Measurements from ENCODE around the gene UNC13B. TPM values are rescaled to one million over a fixed set of nuclear protein-coding genes. Genes with fewer than 3 reads are reported as not detected.

UNC13B gene
- total and polyA plus RNA-seq, 2 experiments from 2014 or later = 8.7 to 52.1 TPM

DNA sequence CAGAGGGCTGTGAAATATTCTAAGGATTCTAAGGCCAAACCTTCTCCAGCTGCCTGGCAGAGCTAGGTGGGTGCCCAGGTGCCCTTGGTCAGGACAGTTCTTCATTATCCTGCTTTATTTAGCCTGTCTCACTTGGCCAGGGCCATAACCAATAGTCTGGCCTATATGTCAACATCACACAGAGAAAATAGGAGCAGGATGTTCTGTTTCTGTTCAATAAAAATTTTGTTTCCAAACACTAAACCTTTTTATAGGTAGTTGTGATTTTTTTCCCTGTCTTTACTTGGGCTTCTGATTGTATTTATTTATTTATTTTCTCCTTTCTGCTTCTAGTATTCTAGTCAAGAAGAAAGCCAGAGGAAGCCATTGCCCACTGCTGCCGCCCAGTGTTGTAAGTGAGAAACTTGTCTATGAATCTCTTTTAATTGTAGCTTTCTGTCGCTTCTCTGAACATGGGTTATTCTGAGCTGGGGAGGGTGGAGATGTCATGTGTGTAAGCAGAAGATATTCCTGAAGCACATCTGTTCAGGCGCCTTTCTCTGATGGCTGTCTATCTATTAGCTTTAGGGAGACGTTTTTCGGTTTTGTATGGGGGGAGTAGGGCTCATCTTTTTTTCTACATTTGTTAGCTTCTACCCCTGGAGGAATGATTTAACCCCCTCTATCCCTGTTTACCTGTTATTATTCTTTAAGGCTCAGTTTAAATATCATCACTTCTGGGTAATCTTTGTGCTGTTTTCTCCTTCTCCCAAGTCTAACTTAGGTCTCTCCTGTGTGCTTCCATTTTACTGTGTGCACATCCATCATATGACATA, 97.1 kb downstream of the UNC13B start:
- no peaks in the 10 kb centered on the region for H4K20me1 ChIP-seq (replicated peaks; ENCODE audit: insufficient read depth)
- no peaks in the 10 kb centered on the region for H3K9me2 ChIP-seq (ENCODE audit: insufficient read depth)
- H3K4me1 ChIP-seq (ENCODE audit: insufficient read depth) = no peaks in the 10 kb centered on the region
- Mint-ChIP-seq H3K9me3 (no peaks in the 10 kb centered on the region), H3K4me1 (peaks cover 8% of the 10 kb centered on the region), H3K27me3 (ENCODE audit: insufficient read depth, low read depth, poor library complexity) (peaks cover 2% of the 10 kb centered on the region), H3K4me3 (no peak overlapping the region), H3K36me3 (ENCODE audit: low read depth) (no peaks in the 10 kb centered on the region), H3K27ac (no peak overlapping the region)
- no peak overlapping the region for H3K4me2 ChIP-seq
- no peaks in the 10 kb centered on the region for H3K79me2 ChIP-seq (replicated peaks; ENCODE audit: insufficient read depth)
- 0 out of 2 replicates have a peak overlapping the region, but pooled peaks have one; percentile 5 for H3K27ac ChIP-seq (ENCODE audit: low read depth)
- no peaks in the 10 kb centered on the region for H3K27me3 ChIP-seq (ENCODE audit: insufficient read depth)
- ATAC-seq (peak; percentile 78), DNase-seq (ENCODE audit: low spot score) (peak; percentile 87)
- no peak overlapping the region for H2AFZ ChIP-seq
- no peak overlapping the region for H3K4me3 ChIP-seq
- no peaks in the 10 kb centered on the region for H3K36me3 ChIP-seq (ENCODE audit: insufficient read depth)
- TF ChIP-seq POLR2AphosphoS5 (IDR thresholded peaks at IDR 0.05; ENCODE audit: low read depth) (no peak), EZH2 (IDR thresholded peaks at IDR 0.05; ENCODE audit: low read depth, unreplicated experiment) (no peak), ETS1 (IDR thresholded peaks at IDR 0.05) (no peak), STAT1 (IDR thresholded peaks at IDR 0.05; ENCODE audit: unreplicated experiment) (no peak), NANOG (IDR thresholded peaks at IDR 0.05; ENCODE audit: borderline replicate concordance) (no peak), ZNF331 (CRISPR knock-in tag; IDR thresholded peaks at IDR 0.05; ENCODE audit: low read depth) (no peak), ZNF114 (CRISPR knock-in tag; IDR thresholded peaks at IDR 0.05) (no peak)
- TF ChIP-seq, protein P1, sequence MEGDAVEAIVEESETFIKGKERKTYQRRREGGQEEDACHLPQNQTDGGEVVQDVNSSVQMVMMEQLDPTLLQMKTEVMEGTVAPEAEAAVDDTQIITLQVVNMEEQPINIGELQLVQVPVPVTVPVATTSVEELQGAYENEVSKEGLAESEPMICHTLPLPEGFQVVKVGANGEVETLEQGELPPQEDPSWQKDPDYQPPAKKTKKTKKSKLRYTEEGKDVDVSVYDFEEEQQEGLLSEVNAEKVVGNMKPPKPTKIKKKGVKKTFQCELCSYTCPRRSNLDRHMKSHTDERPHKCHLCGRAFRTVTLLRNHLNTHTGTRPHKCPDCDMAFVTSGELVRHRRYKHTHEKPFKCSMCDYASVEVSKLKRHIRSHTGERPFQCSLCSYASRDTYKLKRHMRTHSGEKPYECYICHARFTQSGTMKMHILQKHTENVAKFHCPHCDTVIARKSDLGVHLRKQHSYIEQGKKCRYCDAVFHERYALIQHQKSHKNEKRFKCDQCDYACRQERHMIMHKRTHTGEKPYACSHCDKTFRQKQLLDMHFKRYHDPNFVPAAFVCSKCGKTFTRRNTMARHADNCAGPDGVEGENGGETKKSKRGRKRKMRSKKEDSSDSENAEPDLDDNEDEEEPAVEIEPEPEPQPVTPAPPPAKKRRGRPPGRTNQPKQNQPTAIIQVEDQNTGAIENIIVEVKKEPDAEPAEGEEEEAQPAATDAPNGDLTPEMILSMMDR (conservative IDR thresholded peaks at IDR 0.05; ENCODE audit: low read depth in 2 of 2) = peak; percentile 76 to 79
- H3F3A ChIP-seq (replicated peaks; ENCODE audit: low read depth) = no peaks in the 10 kb centered on the region

DNA sequence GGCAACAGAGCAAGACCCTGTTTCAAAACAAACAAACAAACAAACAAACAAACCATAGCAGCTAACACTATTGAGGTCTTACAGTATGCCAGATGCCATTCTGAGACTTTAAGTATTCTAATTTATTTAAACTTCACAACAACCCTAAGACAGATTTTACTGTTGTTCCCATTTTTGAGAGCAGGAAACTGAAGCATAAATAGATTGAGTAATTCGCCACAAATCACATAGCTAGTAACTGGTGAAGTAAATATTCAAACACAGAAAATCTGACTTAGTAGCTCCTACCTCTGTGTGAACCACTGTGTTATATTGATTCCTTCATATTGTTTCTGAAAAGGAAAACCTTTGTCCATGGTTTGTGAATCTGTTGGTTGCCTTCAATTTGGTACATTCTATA, 98.4 kb downstream of the UNC13B start:
- Histone ChIP-seq H3F3A (replicated peaks; ENCODE audit: low read depth) (no peaks in the 10 kb centered on the region), H3K4me3 (no peak overlapping the region), H3K36me3 (ENCODE audit: insufficient read depth) (no peaks in the 10 kb centered on the region), H2AFZ (no peak overlapping the region), H3K9me2 (ENCODE audit: insufficient read depth) (0 out of 2 replicates have a peak, but pooled peaks cover 2% of the 10 kb centered on the region), H3K4me1 (ENCODE audit: insufficient read depth) (no peaks in the 10 kb centered on the region), H3K79me2 (replicated peaks; ENCODE audit: insufficient read depth) (no peaks in the 10 kb centered on the region), H3K4me2 (no peak overlapping the region), H4K20me1 (replicated peaks; ENCODE audit: insufficient read depth) (no peaks in the 10 kb centered on the region), H3K27ac (ENCODE audit: low read depth) (no peak overlapping the region), H3K27me3 (ENCODE audit: insufficient read depth) (no peaks in the 10 kb centered on the region)
- ATAC-seq (no peak), DNase-seq (ENCODE audit: low spot score) (no peak)
- Mint-ChIP-seq H3K36me3 (ENCODE audit: low read depth) (no peaks in the 10 kb centered on the region), H3K9me3 (no peaks in the 10 kb centered on the region), H3K27me3 (ENCODE audit: insufficient read depth, low read depth, poor library complexity) (peaks cover 2% of the 10 kb centered on the region), H3K27ac (no peak overlapping the region), H3K4me1 (peaks cover 5% of the 10 kb centered on the region), H3K4me3 (no peak overlapping the region)
- TF ChIP-seq, protein P2, sequence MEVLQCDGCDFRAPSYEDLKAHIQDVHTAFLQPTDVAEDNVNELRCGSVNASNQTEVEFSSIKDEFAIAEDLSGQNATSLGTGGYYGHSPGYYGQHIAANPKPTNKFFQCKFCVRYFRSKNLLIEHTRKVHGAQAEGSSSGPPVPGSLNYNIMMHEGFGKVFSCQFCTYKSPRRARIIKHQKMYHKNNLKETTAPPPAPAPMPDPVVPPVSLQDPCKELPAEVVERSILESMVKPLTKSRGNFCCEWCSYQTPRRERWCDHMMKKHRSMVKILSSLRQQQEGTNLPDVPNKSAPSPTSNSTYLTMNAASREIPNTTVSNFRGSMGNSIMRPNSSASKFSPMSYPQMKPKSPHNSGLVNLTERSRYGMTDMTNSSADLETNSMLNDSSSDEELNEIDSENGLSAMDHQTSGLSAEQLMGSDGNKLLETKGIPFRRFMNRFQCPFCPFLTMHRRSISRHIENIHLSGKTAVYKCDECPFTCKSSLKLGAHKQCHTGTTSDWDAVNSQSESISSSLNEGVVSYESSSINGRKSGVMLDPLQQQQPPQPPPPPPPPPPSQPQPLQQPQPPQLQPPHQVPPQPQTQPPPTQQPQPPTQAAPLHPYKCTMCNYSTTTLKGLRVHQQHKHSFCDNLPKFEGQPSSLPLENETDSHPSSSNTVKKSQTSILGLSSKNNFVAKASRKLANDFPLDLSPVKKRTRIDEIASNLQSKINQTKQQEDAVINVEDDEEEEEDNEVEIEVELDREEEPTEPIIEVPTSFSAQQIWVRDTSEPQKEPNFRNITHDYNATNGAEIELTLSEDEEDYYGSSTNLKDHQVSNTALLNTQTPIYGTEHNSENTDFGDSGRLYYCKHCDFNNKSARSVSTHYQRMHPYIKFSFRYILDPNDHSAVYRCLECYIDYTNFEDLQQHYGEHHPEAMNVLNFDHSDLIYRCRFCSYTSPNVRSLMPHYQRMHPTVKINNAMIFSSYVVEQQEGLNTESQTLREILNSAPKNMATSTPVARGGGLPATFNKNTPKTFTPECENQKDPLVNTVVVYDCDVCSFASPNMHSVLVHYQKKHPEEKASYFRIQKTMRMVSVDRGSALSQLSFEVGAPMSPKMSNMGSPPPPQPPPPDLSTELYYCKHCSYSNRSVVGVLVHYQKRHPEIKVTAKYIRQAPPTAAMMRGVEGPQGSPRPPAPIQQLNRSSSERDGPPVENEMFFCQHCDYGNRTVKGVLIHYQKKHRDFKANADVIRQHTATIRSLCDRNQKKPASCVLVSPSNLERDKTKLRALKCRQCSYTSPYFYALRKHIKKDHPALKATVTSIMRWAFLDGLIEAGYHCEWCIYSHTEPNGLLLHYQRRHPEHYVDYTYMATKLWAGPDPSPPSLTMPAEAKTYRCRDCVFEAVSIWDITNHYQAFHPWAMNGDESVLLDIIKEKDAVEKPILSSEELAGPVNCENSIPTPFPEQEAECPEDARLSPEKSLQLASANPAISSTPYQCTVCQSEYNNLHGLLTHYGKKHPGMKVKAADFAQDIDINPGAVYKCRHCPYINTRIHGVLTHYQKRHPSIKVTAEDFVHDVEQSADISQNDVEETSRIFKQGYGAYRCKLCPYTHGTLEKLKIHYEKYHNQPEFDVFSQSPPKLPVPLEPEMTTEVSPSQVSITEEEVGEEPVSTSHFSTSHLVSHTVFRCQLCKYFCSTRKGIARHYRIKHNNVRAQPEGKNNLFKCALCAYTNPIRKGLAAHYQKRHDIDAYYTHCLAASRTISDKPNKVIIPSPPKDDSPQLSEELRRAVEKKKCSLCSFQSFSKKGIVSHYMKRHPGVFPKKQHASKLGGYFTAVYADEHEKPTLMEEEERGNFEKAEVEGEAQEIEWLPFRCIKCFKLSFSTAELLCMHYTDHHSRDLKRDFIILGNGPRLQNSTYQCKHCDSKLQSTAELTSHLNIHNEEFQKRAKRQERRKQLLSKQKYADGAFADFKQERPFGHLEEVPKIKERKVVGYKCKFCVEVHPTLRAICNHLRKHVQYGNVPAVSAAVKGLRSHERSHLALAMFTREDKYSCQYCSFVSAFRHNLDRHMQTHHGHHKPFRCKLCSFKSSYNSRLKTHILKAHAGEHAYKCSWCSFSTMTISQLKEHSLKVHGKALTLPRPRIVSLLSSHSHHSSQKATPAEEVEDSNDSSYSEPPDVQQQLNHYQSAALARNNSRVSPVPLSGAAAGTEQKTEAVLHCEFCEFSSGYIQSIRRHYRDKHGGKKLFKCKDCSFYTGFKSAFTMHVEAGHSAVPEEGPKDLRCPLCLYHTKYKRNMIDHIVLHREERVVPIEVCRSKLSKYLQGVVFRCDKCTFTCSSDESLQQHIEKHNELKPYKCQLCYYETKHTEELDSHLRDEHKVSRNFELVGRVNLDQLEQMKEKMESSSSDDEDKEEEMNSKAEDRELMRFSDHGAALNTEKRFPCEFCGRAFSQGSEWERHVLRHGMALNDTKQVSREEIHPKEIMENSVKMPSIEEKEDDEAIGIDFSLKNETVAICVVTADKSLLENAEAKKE (CRISPR knock-in tag; IDR thresholded peaks at IDR 0.05) = no peak
- TF ChIP-seq NANOG (IDR thresholded peaks at IDR 0.05; ENCODE audit: borderline replicate concordance) (no peak), EZH2 (IDR thresholded peaks at IDR 0.05; ENCODE audit: low read depth, unreplicated experiment) (no peak), EZH2phosphoT487 (IDR thresholded peaks at IDR 0.05; ENCODE audit: unreplicated experiment) (no peak), CREB1 (CRISPR knock-in tag; IDR thresholded peaks at IDR 0.05; ENCODE audit: low read depth) (no peak)
